ENCODE data around the gene HFE.

DNA sequence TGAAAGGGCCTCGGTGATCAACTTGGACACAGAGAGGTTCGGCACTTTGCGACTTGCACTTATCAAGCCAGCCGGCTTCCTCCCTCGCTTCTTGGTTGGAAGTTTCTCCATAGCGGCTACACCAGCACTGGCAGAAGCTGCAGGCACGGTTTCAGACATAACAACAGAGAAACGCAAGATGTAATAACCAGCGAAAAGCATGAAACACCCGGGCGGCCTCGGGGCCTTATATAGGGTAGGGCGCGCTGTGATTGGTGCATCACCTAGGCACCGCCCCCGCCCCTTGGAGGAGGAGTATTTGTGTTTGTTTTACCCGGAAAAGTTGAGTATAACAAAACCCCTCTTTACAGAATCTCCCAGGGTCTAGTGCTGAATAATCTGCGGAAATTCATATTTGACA, 20.7 kb downstream of the HFE start:
- TF ChIP-seq, protein P1, sequence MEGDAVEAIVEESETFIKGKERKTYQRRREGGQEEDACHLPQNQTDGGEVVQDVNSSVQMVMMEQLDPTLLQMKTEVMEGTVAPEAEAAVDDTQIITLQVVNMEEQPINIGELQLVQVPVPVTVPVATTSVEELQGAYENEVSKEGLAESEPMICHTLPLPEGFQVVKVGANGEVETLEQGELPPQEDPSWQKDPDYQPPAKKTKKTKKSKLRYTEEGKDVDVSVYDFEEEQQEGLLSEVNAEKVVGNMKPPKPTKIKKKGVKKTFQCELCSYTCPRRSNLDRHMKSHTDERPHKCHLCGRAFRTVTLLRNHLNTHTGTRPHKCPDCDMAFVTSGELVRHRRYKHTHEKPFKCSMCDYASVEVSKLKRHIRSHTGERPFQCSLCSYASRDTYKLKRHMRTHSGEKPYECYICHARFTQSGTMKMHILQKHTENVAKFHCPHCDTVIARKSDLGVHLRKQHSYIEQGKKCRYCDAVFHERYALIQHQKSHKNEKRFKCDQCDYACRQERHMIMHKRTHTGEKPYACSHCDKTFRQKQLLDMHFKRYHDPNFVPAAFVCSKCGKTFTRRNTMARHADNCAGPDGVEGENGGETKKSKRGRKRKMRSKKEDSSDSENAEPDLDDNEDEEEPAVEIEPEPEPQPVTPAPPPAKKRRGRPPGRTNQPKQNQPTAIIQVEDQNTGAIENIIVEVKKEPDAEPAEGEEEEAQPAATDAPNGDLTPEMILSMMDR (IDR thresholded peaks at IDR 0.05), result no peak
- TF ChIP-seq POLR2A (IDR thresholded peaks at IDR 0.05), result no peak
- no peak for TF ChIP-seq POLR2AphosphoS5 (IDR thresholded peaks at IDR 0.05)
